Panc1 (cell line): ENCODE data around the gene SIAE.

Experiments used
- CTCF ChIP-seq: fragments of 450-650 bp; IDR thresholded peaks from 2 replicates; pipeline ENCODE4 v1.5.1; 2017; ENCODE audit warnings: mild to moderate bottlenecking
- POLR2AphosphoS5 ChIP-seq: IDR thresholded peaks from 2 replicates; pipeline ENCODE4 v1.6.1; 2012; ENCODE audit warnings: mild to moderate bottlenecking, low read depth, low read length, moderate library complexity
- REST ChIP-seq, 2 experiments: IDR thresholded peaks; 2 replicates each; pipeline ENCODE4 v1.6.1; 2011 to 2012; ENCODE audit warnings: low read depth in 2 of 2, control low read depth in 1 of 2, low read length in 1 of 2, mild to moderate bottlenecking in 1 of 2, moderate library complexity in 1 of 2; ENCODE audit not compliant: insufficient read depth in 1 of 2
- TCF7L2 ChIP-seq: IDR thresholded peaks from 2 replicates; pipeline ENCODE4 v1.6.1; 2011; ENCODE audit warnings: mild to moderate bottlenecking, low read depth, low read length, inconsistent platforms

GRCh38 chr11:124612045-124612444, 61.5 kb downstream of the SIAE start:
- TF ChIP-seq POLR2AphosphoS5 (no peak), CTCF (no peak), REST (IDR thresholded peaks at IDR 0.05; ENCODE audit: insufficient read depth in 1 of 2, low read depth in 2 of 2, low read length in 1 of 2) (no peak), TCF7L2 (no peak)
